ENCODE measurements around the gene ZNF639.

- TF ChIP-seq EZH2 (IDR thresholded peaks at IDR 0.05; ENCODE audit: low read depth, unreplicated experiment): no peak
- TF ChIP-seq CREB1 (CRISPR knock-in tag; IDR thresholded peaks at IDR 0.05; ENCODE audit: low read depth): no peak
- no peak for TF ChIP-seq CTCF (conservative IDR thresholded peaks at IDR 0.05; ENCODE audit: low read depth in 2 of 2)
Observed at GRCh38 chr3:179376474-179376873, 53.6 kb downstream of the ZNF639 start.

All from GM23338 (cell line).